HG03064 (cell line): ENCODE results near the gene BMS1.

ENCODE experiments used
- ATAC-seq: cut with Tn5 transposase; IDR thresholded peaks from one replicate; pipeline ENCODE4 v1.9.1; 2021; ENCODE audit warnings: low read depth; ENCODE audit not compliant: unreplicated experiment

The BMS1 gene

GRCh38 chr10:42879380-42880254 is 97.0 kb downstream of the BMS1 start:
- ATAC-seq: no peak

DNA sequence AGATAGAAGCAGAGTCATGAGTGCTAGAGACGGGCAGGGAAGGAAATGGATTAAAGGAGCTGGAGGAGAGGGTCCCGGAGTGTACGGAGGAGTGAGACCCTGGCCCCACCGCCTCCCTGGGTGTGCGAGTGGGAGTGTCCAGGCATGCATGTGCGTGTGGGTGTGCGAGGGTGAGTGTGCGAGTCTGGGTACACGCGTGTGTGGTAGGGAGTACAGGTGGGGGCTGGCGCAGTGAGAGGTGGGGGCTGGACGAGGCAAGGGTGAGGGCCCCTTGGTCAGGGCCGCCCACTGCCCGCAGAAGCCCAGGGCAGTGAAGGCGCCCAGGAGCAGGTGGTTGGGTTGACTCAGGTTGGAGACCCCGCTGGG is 97.6 kb downstream of the BMS1 start:
- no peak for ATAC-seq

GRCh38 chr10:42882597-42882996 is 100.0 kb downstream of the BMS1 start:
- ATAC-seq: no peak
